ENCODE results near the gene H19. TPM values are rescaled to one million over a fixed set of nuclear protein-coding genes. Genes with fewer than 3 reads are reported as not detected.

The H19 gene
- total and polyA plus RNA-seq, 2 donors = 1,221 to 6,669 TPM

DNA sequence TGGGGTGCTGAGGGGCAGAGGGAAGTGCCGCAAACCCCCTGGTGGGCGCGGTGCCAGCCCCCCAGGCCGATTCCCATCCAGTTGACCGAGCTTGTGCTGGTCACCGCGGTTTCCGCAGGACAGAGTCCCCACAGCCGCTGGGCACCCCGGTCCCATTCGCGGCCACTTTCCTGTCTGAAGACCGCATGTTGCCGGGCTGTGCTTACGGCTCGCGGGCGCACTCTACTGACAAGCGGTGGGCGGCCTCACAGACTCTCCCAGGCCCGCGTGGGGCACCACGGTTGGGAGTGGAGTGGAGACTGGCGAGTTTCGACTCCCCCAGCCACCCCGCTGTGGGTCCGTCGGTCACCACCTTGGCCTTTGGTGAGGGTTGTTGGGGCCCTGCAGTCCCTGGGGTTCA, 648 bp upstream of the H19 start:
- DNase-seq (ENCODE audit: extremely low spot score) = no peak
- no peak overlapping the region for H3K27ac ChIP-seq (ENCODE audit: low read depth)
- H3K4me3 ChIP-seq (ENCODE audit: low read depth, low read length) = no peak overlapping the region
- H3K36me3 ChIP-seq (ENCODE audit: insufficient read depth) = no peaks in the 10 kb centered on the region
- no CpG with 5 or more reads among the region's 28 CpGs for WGBS
- no peaks in the 10 kb centered on the region for H3K4me1 ChIP-seq (ENCODE audit: insufficient read depth)

DNA sequence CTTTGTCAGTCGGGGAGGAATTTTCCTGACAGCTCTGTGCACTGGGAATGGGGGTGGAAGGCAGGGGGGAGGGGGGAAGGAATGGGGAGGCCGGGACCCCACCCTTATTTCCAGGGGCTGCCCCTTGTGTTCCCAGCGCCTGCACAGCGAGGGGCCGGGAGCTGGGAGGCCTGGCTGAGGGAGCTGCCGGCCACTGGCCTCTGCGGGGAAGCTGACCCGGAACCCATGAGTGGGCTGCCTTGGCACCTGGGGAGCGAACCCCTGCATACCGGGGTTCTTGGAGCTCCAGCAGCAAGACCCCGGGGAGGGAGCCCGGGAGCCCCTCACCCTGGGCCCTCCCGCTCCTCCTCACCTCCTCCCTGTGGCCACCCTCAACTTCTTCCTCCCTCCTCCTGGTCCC, 3.5 kb downstream of the H19 start:
- no peak for DNase-seq (ENCODE audit: extremely low spot score)
- 67% methylated on average over 12 of the region's 13 CpGs for WGBS
- Histone ChIP-seq H3K27ac (ENCODE audit: low read depth) (no peak overlapping the region), H3K4me3 (ENCODE audit: low read depth, low read length) (no peak overlapping the region), H3K36me3 (ENCODE audit: insufficient read depth) (no peaks in the 10 kb centered on the region), H3K4me1 (ENCODE audit: insufficient read depth) (no peaks in the 10 kb centered on the region)

DNA sequence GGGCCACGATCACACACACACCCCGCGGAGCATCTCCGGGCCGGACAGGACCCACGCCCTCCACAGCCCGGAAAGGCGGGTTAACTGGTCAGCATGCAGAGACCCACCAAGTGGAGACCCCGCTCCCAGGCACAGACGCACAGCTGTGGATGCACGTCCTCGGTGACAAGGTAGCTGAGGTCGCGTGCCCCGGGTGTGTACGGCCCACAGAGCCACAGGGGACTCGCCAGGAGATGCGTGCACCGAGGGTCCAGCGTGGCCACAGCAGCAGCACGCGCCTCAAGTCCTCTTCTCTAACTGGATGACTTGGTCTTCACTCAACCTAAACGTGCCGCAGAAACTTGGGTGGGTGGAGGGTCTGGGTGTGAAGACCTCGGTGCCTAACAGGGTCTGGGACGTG, 5.5 kb downstream of the H19 start:
- Histone ChIP-seq H3K4me1 (ENCODE audit: insufficient read depth) (no peaks in the 10 kb centered on the region), H3K4me3 (ENCODE audit: low read depth, low read length) (no peak overlapping the region), H3K36me3 (ENCODE audit: insufficient read depth) (no peaks in the 10 kb centered on the region), H3K27ac (ENCODE audit: low read depth) (no peak overlapping the region)
- DNase-seq (ENCODE audit: extremely low spot score) = no peak
- WGBS = 92% methylated on average over 16 of the region's 26 CpGs

DNA sequence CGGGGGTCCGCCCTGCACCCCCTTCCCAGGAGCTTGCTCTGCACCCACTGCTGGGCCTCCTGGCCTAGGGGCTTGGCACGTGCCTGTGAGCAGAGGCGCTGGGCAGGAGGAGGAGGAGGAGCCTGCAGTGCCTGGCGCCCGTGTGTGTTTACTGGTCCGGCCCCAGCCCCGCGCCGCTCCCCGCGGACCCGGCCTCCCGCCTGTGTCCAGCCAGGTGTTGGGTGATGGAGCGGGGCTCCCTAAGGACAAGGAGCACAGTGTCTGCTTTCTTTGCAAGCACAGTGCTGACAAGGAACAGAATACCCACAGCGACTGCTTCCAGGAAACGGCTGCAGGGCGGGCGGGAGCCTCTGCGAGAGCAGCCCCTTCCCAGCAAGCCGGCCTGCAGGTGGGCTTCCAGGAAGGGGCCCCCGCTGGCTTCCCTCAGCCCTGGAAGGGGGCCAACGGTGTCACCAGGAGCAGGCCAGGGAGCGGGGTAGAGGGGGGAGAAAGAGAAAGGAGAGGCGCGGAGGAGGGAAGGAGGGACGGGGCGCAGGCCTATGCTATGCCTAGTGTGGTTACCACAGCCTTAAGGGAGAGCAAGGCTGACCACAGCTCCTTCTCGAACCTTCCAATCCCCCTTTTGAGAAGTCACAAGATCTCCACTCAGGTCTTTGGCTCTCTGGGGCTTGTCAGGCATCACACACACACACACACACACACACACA, 6.6 kb downstream of the H19 start:
- no peaks in the 10 kb centered on the region for H3K4me1 ChIP-seq (ENCODE audit: insufficient read depth)
- H3K27ac ChIP-seq (ENCODE audit: low read depth) = no peak overlapping the region
- no peak for DNase-seq (ENCODE audit: extremely low spot score)
- H3K36me3 ChIP-seq (ENCODE audit: insufficient read depth) = no peaks in the 10 kb centered on the region
- no CpG with 5 or more reads among the region's 29 CpGs for WGBS
- no peak overlapping the region for H3K4me3 ChIP-seq (ENCODE audit: low read depth, low read length)

DNA sequence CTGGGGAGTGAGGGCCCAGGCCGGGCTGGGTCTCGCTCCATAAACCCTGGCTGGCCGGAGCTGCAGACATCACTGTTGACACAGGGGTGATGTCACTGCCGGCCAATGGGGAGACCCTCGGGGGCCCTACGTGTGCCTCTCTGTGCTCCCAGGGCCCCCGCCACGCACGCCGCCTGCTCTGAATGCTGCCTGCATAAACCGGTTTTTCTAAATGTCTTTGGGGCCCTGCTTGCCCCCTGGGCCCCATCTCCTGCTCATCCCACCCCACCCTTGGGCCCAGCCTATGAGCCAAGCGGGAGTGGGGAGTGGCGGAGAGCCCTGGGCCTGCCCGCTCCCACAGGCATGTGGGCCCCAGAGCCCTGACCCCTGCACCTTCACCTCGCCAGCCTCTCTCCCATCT, 7.7 kb downstream of the H19 start:
- Histone ChIP-seq H3K4me1 (ENCODE audit: insufficient read depth) (no peaks in the 10 kb centered on the region), H3K4me3 (ENCODE audit: low read depth, low read length) (no peak overlapping the region), H3K36me3 (ENCODE audit: insufficient read depth) (no peaks in the 10 kb centered on the region), H3K27ac (ENCODE audit: low read depth) (no peak overlapping the region)
- no peak for DNase-seq (ENCODE audit: extremely low spot score)
- WGBS = no CpG with 5 or more reads among the region's 15 CpGs

DNA sequence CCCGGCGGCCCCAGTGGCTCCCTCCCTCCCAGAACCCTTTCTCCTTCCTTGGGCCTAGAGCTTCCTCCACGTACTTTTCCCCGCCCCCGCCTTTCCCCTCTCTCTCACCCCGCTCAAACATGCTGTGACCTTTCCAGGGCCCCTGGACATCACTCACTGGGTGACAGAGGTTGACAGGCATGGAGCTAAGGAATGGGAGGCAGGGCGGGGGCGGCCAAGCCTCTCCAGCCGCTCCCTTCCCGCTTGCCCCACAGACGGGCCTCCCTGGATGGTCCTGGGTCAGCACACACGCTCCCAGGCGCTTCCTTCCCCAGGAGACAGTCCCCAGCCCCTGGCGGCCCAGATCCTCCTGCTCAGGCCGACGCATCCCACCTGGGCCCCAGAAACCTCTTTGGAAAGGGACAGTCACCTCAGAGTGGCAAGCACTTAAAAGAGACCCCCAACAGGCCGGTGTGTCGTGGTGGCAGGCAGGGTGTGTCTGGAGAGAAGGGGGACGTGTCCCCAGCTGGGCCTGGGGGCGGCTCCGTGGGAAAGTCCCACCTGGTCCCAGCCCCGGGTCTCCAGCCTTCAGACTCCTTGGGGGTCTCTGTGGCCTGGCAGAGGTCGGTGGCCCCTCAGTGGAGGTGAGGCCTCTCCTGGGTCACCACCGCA, 8.8 kb downstream of the H19 start:
- Histone ChIP-seq H3K27ac (ENCODE audit: low read depth) (no peak overlapping the region), H3K4me3 (ENCODE audit: low read depth, low read length) (no peak overlapping the region), H3K4me1 (ENCODE audit: insufficient read depth) (no peaks in the 10 kb centered on the region), H3K36me3 (ENCODE audit: insufficient read depth) (no peaks in the 10 kb centered on the region)
- 86% methylated on average over 14 of the region's 24 CpGs for WGBS
- no peak for DNase-seq (ENCODE audit: extremely low spot score)

DNA sequence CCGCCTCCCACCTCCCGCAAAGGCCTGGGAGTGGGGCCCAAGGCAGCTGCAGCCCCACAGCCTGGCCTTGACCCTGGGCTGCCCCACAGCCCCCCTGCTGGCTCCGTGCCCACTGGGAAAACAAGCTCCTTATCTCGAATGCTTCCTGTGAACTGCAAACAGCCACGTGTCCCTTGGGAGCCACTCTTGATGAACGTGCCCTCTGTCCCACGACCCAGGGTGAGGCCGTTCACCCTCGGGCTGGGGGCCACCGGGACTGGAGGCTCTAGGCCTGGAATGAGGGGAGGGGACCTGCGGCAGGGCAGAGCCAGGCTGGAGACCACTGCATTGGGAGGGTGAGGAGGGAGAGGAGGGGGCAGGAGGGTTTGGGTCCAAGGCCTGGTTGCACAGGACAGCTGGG, 9.5 kb downstream of the H19 start:
- Histone ChIP-seq H3K4me3 (ENCODE audit: low read depth, low read length) (no peak overlapping the region), H3K36me3 (ENCODE audit: insufficient read depth) (no peaks in the 10 kb centered on the region), H3K4me1 (ENCODE audit: insufficient read depth) (no peaks in the 10 kb centered on the region), H3K27ac (ENCODE audit: low read depth) (no peak overlapping the region)
- DNase-seq (ENCODE audit: extremely low spot score) = no peak
- no CpG with 5 or more reads among the region's 11 CpGs for WGBS

DNA sequence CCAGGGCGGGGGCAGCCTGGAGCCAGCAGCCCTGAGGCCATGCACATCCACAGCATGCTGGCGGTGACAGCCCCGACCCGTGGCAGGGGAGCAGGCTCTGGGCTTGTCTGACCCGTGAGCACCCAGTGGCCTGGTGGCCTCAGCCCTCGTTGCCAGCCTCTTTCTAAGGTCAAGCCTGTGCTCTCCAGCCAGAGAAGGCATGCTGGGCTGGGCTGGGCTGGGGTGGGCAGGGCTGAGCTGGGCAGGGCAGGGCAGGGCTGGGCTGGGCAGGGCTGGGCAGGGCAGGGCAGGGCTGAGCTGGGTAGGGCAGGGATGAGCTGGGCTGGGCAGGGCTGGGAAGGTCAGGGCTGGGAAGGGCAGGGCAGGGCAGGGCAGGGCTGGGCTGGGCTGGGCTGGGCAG, 10.6 kb downstream of the H19 start:
- Histone ChIP-seq H3K4me3 (ENCODE audit: low read depth, low read length) (no peak overlapping the region), H3K36me3 (ENCODE audit: insufficient read depth) (no peaks in the 10 kb centered on the region), H3K4me1 (ENCODE audit: insufficient read depth) (no peaks in the 10 kb centered on the region), H3K27ac (ENCODE audit: low read depth) (no peak overlapping the region)
- WGBS = no CpG with 5 or more reads among the region's 6 CpGs
- DNase-seq (ENCODE audit: extremely low spot score) = no peak

DNA sequence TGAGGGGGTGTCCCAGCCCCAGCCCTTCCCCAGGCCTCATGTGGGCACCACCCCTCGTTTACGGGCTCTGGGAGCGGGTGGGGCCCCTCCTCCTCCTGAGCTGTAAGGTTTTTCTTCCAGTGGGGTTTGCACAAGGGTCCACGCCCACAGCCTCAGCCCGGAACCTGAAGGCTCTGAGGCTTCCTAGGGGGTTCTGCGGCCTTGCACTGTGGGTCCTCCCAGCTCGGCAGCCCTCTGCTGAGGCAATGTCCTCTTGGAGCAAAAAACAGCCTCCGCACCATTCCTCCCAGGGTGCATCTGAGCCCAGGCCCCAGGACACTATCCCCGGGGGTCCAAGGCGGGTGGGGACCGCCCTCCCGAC, 14.1 kb downstream of the H19 start:
- H3K4me1 ChIP-seq (ENCODE audit: insufficient read depth) = no peaks in the 10 kb centered on the region
- DNase-seq (ENCODE audit: extremely low spot score) = no peak
- no peak overlapping the region for H3K27ac ChIP-seq (ENCODE audit: low read depth)
- 85% methylated on average over 12 of the region's 12 CpGs for WGBS
- no peaks in the 10 kb centered on the region for H3K36me3 ChIP-seq (ENCODE audit: insufficient read depth)
- no peak overlapping the region for H3K4me3 ChIP-seq (ENCODE audit: low read depth, low read length)

DNA sequence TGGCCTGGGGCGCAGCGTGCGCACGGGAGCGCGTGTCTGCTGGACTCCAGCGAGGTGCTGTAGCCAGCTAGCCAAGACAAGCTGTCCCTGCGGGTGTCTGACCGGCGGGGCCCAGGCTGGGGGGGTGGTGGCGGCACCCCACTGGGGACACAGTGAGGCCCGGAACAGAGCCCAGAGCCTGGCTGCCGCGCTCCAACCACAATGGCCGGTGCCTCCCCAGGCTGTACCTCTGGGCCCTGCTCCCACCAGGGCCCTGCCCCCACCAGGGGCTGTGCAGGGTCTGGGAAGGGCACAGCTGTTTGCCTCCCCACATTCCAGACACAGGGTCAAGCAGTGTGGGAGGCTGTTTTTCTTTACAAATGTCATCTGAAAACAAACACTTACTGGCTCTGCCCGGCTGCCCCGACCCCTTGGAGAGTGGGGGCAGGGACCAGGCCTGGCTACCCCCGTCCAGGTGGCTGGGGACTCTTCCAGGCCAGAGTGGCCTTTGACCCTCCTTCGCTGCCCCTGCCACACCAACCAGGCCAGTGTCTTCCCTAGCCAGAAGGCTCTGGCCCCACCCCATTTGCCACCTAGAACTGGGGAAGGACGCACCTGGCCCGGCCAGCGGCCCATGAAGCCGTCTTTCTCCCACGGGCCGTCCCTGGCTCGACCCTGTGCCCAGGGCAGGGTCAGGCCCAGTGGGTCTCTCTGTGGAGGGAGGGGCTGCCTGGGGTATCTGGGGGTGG, 14.6 kb downstream of the H19 start:
- Histone ChIP-seq H3K36me3 (ENCODE audit: insufficient read depth) (no peaks in the 10 kb centered on the region), H3K4me1 (ENCODE audit: insufficient read depth) (no peaks in the 10 kb centered on the region), H3K27ac (ENCODE audit: low read depth) (no peak overlapping the region), H3K4me3 (ENCODE audit: low read depth, low read length) (no peak overlapping the region)
- no peak for DNase-seq (ENCODE audit: extremely low spot score)
- no CpG with 5 or more reads among the region's 26 CpGs for WGBS

DNA sequence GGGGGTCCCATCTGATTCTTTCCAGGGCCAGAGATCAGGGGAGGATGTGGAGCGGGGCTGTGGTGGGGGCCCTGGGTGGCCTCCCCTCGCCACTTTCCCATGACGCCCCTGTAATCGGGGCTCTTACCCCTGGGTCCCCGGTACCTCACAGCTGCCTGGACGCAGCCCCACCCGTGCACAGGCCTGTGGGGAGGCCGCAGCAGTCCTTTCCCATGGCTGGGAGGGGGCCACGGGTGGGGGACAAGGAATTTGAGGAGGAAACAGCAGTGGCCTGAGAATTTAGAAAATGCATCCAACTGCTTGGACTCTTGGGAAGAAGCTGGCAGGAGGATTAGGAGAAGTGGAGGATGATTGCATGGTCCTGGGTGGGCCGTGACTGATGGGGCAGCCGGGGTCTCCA, 18.0 kb downstream of the H19 start:
- no peak for DNase-seq (ENCODE audit: extremely low spot score)
- H3K36me3 ChIP-seq (ENCODE audit: insufficient read depth) = no peaks in the 10 kb centered on the region
- 72% methylated on average over 5 of the region's 11 CpGs for WGBS

DNA sequence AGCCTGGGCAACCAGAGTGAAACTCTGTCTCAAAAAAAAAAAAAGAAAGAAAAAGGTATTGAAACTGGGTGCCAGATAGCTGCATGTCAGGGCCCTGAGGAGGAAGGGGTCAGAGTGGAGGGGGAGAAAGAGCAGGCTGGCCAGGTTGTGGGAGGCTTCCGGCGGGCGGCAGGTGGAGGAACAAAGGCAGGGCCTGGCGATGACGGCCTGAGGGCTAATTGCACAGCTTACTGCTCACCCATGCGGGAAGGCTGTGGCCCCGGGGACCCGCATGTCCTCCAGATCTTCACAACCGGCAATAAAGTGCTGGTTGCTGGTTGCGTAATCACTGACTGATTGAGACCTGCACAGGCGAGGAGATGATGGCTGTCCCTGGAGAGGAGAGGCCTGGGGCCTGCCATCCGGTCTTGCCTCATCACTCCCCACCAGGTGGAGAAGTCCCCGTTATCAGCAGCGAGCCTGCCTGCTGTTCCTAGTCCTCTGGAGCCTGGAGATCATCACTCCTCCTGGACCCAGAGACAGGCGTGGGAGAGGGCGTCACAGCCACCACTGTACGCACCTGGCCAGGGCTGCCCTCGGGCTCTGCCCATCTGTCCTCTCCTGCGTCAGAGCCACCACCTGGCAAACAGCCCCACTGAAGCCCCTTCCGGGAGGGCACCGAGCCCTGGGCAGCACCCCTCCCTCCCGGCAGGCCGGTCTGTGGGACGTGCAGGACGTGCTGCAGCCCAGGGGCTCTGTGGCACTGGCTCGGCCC, 18.7 kb downstream of the H19 start:
- Histone ChIP-seq H3K27ac (ENCODE audit: low read depth) (no peak overlapping the region), H3K4me1 (ENCODE audit: insufficient read depth) (no peaks in the 10 kb centered on the region), H3K4me3 (ENCODE audit: low read depth, low read length) (no peak overlapping the region), H3K36me3 (ENCODE audit: insufficient read depth) (no peaks in the 10 kb centered on the region)
- WGBS = 79% methylated on average over 10 of the region's 26 CpGs
- no peak for DNase-seq (ENCODE audit: extremely low spot score)

More for the DNA sequence above, 18.0 kb downstream of the H19 start:
- Histone ChIP-seq H3K4me1 (ENCODE audit: insufficient read depth) (no peaks in the 10 kb centered on the region), H3K4me3 (ENCODE audit: low read depth, low read length) (no peak overlapping the region), H3K27ac (ENCODE audit: low read depth) (no peak overlapping the region)

DNA sequence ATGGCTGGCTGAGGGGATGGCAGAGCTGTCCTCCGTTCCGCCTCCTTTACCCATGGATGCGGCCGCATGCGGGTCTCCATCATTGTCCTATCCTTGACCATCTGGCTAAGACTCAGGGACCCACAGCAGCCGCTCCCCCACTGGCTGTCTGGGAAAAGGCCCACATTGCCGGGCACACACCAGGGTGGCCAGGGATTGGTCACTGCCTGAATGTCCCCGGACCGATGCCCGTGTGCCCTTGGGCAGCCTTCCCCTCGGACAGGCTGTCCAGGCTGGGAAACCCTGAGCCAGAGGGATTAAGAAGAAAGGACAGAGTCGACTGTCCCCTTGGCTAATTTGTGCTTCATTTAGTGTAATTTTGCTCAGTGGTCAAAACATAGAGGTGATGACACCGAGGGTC, 22.5 kb downstream of the H19 start:
- no peaks in the 10 kb centered on the region for H3K4me1 ChIP-seq (ENCODE audit: insufficient read depth)
- no peak overlapping the region for H3K4me3 ChIP-seq (ENCODE audit: low read depth, low read length)
- no CpG with 5 or more reads among the region's 13 CpGs for WGBS
- no peak overlapping the region for H3K27ac ChIP-seq (ENCODE audit: low read depth)
- no peak for DNase-seq (ENCODE audit: extremely low spot score)
- H3K36me3 ChIP-seq (ENCODE audit: insufficient read depth) = no peaks in the 10 kb centered on the region

DNA sequence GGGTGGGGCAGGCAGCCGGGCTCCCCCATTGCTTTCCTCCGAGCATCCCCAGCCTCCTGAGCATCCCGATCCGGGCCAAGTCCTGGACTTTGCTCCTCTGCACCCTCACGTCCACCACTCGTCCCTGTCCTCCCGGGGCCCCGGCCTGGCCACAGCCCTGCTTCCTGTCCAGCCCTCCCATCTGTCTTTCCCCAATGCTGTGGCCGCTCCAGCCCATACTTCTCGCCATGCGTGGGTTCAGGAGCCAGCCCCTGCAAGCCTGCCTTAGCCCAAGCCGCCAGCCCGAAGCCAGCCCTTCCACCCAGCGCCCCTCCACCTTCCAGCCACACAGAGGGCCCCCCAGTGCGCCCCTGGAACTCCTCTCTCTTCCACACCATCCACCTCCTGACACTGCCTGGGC, 26.7 kb downstream of the H19 start:
- Histone ChIP-seq H3K4me1 (ENCODE audit: insufficient read depth) (no peaks in the 10 kb centered on the region), H3K27ac (ENCODE audit: low read depth) (no peak overlapping the region), H3K4me3 (ENCODE audit: low read depth, low read length) (no peak overlapping the region), H3K36me3 (ENCODE audit: insufficient read depth) (no peaks in the 10 kb centered on the region)
- DNase-seq (ENCODE audit: extremely low spot score) = no peak
- 90% methylated on average over 11 of the region's 15 CpGs for WGBS
